PC-3 (cell line): ENCODE data around the gene IRF8.

ENCODE experiments used
- CTCF ChIP-seq: fragments of 300-600 bp; sonication (generic); conservative IDR thresholded peaks from 2 replicates; pipeline ENCODE4 v1.5.1; 2017; ENCODE audit warnings: antibody characterized with exemption, low read depth, mild to moderate bottlenecking, low read length
- EZH2 ChIP-seq: fragments of 300-600 bp; sonication (generic); IDR thresholded peaks from one replicate; pipeline ENCODE4 v1.6.1; 2017; ENCODE audit warnings: antibody characterized with exemption, mild to moderate bottlenecking, low read length; ENCODE audit not compliant: unreplicated experiment

- TF ChIP-seq CTCF (no peak), EZH2 (no peak)
Measured at GRCh38 chr16:85881436-85881835, 17.5 kb upstream of the IRF8 start.
